Inflammatory macrophage treated with lipopolysaccharide for 4 hours (primary cell): ENCODE measurements around the gene CYTH3.
"Not testable (repeated sequence)": the region's sequence is repeated elsewhere in the genome, so short reads cannot be mapped to it uniquely, and the experiment has no call there.

Experiments
- DNase-seq: peaks from one replicate; pipeline ENCODE4 v3.0.0-alpha.2; 2020

The CYTH3 gene

DNA sequence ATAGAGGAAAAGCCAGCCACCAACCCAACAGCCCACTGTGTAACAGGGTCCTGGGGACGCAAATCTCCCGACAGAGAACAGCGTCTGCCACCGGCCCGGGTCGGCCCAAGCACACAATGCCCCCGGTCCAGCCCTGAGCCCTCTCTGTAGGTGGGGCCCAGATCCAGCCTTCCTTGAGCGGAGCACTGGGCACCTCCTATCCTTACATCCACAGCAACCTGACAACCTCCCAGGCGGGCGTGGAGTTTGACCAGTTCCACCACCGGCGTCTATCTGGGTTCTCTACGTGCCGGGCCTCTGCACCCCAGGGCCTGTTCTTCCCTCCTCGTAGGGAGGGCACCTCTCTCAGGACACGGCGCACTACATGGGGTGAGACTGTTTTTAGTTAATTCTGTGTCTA lies 109.0 kb downstream of the CYTH3 start:
- no peak for DNase-seq

DNA sequence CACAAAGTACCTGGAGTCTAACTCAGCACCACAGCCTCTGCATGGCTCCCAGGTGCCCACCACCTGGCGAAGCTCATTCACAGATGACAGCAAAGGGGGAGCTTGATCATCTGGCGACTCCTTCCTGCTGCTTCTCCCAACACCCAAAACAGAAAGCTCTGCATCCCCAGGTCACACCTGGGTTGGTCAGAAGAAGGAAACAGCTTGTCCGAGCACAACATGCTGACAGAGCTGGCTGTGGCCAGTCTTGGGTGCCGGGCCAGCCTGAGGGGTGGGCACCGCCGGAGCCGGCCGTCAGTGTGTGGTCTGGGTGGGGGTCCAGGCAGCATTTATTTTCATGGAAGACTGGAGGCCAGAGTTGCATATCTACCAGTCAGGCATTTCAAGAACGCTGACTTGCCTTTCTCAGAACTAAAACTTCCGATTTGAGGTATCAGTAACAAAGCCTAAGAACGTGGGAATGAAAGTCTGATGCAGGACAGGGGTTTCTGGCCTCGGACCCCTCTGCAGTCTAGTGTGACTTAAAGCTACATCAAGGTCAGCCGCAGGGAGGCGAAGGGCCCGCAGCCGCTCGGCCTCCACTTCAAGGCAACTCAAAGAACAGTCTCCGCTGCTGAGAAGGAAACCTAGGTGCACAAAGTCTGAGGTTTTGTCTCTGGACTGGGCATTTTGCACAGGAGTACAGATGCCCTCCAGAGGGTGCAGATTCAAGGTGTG lies 109.6 kb downstream of the CYTH3 start:
- no peak for DNase-seq

DNA sequence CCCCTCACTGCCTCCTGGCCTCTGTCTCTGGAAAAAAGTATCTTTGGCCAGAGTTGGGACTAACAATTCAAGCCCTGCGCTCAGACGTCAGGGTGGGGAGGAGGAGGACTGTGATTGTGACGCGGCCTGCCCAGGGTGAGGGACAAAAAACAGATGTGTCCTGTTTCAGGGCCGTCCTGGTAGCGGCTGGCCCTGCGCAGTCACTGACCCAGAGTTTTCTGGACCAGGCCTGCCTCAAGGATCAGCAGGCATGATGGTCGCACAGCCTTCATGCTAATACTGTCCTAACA lies 110.1 kb downstream of the CYTH3 start:
- no peak for DNase-seq

DNA sequence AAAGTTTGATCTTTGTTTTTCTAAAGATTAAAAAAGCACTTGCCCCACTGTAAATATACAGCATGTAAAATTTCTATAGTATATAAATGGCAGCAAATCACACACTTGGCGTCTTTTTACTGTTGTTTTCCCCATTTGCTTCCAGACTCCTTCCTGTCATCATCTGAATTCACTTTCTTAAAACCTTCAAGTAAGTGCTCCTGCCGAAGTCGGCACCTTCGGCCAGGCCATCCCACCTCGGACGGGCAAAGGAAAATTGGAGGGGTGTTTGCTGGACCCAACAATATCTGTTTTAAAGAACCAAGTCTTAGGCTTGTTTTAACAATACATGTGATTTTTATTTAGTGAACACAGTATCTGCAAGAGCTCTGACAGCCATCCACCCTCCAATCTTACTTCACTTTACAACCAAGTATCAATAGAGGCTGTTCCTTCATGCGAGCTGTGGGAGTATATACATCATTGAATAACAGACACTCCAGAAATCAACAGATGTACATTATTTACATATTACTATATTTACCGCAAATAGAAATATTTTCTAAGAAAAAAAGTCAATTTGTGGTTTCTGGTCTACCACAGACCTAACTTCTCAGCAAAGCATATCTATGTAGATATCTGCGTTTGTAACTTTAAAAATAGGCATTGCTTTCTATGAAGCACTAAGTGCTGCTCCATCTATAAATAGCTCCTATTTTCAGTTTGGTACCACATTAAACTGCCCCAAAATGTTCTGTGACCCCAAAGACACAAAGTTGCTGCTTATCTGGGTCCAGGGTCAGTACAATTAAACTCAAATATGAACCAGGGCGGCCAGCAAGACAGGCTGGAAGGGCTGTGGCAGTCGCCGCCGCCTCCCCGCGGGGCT lies 110.7 kb downstream of the CYTH3 start:
- DNase-seq: no peak

DNA sequence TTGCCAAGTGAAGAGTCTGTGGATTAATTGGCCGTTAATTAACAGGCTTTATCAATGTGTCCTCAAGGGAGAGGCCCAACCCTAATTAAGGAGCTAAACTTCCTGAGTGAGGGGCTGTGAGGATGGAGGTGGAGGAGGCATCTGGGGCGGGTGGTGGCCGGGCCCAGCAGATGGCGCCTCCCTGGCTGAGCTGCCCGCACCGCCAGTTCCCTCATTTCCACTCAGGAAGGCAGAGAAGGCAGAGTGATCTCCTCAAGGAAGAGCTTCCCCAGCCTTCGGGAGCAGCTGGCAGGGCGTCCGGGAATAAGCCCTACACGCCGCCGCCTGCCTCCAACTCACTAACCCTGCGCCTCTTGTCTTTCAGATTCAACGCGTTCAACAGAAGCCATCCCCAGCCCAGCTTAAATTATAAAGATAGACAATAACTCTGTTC lies 112.2 kb downstream of the CYTH3 start:
- no peak for DNase-seq

DNA sequence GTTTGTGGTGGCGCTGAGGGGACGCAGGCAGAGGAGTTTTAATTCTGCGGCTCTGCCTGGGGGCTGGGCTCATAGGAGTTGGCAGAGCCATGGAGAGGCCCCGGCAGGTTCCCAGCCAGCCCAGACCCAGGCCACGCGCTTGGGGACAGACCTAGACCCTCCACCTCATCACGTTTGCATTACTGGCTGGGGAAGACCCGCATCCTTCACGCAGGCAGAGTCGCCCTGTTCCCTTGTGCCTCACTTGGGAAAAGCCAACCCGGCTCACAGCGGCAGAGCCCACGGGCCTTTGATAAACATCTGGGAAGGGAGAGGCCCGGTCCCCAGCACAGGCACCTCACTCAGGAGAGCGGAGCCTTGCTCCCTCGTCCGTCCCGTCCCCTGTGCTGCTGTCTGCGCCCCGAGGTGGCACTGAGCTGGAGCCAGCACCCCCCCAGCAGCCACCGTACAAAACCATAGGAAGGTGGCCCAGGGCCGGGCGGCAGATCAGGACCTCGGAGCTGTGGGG lies 112.8 kb downstream of the CYTH3 start:
- DNase-seq: no peak

DNA sequence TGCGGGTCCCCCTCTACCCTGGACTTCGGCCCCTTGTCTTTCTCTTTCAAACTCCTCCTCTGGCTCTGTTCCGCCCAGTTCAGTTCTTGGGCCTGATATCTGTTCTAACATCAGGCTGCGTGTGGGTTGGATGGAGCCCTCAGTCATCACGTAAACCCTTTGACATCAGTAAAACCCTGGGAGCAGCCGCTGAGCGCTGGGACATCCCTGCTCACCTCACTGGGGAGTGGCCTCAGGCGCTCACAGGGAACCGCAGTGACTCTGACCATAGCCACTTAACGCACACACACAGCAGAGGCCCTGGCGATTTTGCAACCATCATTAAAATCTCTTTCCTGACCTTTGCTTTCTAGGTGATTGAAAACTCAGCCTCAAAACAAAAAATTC lies 113.3 kb downstream of the CYTH3 start:
- no peak for DNase-seq

DNA sequence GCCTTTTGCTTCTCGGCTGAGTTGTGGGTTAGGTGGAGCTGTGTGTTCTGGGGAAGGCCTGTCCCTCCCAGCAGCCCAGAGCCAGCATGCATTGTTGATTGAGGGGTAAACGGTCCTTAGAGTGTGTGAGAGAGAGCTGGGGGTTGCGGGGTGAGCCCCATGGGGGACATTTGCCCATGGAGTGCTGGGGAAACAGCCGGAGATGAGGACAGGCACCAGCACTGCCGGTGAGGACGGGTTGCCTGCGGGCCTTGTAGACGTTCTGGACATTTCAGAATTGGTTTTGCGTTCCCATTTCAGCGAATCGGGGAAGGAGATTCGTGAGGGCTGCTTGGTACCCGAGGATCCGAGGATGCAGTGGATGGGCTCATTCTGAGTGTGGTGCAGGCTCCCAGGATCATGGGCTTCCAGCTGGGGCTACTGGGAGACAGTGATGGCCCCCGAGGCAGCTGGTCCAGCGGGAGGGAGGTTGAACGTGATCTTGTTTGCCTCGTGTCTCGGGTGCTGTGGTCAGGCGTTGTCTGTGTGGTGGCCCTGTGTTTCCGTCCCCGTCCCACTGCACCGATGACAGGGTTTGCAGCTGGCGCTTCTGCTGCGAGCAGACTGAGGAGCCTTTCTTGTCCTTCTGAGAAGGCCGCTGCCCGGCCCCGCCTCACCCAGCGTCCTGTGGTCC lies 113.9 kb downstream of the CYTH3 start:
- no peak for DNase-seq

DNA sequence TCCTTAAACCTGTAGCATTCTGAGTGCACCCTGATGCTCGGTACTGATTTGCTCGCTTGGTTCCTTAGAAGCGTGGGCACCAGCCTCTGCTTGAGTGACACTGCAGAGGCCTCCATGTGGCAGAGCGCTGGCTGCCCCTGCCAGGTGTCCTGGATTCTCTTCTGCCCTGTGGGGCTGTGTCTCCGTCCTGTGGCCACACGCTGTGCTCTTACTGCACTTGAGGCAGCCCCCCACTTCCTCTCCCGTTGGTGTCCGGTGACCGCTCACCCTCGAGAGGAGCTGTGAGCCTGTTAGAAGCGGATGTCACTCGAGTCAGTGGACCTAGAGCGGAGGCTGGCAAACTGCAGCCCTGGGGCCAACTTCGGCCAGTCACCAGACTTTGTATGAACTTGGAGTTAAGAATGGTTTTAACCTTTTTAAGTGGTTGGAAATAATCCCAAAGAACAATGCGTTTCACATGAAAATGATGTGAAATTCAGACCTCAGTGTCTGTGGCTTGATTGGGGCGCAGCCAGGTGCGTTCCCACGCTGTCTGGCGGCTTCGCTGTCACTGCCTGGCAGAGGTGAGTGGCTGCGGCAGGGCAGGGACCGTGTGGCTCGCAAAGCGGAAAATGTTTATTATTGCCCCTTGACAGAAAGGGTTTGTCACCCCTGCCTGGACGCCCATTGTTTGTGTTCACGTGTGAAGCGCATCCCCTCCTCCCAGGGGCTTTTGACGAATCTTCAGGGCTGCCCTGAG lies 114.6 kb downstream of the CYTH3 start:
- no peak for DNase-seq

DNA sequence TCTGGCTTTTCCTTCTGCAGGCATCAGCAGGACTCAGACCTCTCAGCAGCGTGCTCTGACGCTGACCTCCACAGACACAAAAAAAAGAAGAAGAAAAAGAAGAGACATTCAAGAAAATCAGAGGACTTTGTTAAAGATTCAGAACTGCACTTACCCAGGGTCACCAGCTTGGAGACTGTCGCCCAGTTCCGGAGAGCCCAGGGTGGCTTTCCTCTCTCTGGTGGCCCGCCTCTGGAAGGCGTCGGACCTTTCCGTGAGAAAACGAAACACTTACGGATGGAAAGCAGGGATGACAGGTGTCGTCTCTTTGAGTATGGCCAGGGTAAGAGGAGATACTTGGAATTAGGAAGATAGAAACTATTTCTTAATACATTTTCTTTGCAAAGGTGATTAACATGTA lies 115.7 kb downstream of the CYTH3 start:
- DNase-seq: no peak

DNA sequence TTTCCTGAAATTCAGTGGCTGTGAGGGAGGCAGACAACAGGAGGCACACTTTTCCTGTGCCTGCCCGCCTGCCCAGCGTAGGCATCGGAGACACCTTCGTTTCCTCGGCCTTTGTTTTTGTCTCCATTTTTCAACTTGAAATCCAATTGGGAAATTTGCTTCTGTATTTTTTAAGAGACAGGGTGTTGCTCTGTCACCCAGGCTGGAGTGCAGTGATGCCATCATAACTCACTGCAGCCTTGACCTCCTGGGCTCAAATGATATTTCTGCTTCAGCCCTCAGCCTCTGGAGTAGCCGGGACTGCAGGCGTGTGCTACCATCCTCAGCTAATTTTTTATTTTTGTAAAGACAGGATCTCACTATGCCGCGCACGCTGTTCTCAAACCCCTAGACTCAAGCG lies 116.8 kb downstream of the CYTH3 start:
- DNase-seq: no peak

DNA sequence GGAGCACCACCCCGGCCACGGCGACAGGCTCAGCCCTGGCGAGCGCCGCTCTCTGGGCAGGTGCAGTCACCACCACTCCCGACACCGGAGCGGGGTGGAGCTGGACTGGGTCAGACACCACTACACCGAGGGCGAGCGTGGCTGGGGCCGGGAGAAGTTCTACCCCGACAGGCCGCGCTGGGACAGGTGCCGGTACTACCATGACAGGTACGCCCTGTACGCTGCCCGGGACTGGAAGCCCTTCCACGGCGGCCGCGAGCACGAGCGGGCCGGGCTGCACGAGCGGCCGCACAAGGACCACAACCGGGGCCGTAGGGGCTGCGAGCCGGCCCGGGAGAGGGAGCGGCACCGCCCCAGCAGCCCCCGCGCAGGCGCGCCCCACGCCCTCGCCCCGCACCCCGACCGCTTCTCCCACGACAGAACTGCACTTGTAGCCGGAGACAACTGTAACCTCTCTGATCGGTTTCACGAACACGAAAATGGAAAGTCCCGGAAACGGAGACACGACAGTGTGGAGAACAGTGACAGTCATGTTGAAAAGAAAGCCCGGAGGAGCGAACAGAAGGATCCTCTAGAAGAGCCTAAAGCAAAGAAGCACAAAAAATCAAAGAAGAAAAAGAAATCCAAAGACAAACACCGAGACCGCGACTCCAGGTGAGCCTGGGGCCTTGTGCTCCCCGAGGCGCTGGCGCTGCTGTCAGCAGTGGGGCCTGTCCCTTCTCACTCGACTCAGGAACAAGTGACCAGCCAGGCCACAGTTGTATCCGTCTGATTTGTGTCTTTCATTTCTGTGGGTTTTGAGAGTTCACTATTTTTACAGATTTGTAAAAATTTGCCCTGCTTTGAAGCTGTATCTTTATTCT lies 117.7 kb downstream of the CYTH3 start:
- no peak for DNase-seq

DNA sequence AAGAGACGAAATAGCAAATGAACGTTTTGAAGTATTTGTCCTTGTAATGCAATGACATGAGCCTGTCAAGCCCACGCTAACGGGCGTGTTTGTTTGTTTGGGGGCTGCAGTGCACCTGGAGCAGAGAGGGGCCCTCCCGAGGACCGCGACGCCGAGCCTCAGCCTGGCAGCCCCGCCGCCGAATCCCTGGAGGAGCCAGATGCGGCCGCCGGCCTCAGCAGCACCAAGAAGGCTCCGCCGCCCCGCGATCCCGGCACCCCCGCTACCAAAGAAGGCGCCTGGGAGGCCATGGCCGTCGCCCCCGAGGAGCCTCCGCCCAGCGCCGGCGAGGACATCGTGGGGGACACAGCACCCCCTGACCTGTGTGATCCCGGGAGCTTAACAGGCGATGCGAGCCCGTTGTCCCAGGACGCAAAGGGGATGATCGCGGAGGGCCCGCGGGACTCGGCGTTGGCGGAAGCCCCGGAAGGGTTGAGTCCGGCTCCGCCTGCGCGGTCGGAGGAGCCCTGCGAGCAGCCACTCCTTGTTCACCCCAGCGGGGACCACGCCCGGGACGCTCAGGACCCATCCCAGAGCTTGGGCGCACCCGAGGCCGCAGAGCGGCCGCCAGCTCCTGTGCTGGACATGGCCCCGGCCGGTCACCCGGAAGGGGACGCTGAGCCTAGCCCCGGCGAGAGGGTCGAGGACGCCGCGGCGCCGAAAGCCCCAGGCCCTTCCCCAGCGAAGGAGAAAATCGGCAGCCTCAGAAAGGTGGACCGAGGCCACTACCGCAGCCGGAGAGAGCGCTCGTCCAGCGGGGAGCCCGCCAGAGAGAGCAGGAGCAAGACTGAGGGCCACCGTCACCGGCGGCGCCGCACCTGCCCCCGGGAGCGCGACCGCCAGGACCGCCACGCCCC lies 118.5 kb downstream of the CYTH3 start:
- DNase-seq: no peak

DNA sequence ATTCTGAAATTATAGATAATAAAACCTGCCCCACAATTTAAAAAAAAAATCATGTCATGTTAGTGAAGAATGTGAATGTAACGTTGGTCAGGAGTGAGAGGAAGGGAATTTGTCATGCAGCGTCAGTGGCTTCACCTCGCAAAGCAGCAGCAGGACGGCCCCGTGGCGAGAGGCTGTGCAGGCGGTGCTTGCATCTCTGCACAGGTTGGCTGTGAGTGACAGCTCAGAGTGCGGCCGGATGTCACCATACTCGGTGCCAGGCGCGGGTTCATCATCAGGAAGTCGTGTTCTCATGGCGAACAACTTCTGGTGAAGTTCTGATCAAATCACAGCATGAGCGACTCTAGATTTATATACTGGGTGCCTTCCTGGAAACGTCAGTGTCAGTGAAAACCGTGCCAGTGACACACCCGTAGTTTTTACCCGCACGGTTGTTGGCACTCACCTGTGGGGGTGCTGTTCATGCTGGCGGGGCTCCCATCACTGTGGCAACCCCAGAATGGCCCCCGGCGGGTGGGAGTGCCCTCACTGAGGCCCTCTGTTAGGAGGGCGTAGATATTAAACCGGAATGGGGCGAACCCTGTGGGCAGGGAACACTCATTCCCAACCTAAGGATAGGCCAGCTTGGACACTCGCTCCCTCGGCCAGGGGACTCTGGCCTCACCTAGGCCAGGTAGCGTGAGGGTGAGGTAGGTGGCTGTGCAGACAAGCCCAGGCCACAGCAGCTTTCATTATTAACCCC lies 120.3 kb downstream of the CYTH3 start:
- DNase-seq: no peak

DNA sequence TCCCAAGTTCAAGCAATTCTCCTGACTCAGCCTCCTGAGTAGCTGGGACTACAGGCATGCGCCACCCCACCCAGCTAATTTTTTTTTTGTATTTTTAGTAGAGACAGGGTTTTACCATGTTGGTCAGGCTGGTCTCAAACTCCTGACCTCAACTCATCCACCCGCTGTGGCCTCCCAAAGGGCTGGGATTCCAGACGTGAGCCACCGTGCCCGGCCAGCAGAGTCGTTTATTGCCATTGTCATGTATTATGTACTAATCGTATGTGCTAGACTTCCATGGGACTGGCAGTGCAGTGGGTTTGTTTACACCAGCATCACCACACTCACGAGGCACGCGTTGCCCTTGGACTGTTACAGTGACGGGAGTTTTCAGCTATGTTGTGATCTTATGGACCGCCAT lies 120.9 kb downstream of the CYTH3 start:
- not testable (repeated sequence) for DNase-seq

DNA sequence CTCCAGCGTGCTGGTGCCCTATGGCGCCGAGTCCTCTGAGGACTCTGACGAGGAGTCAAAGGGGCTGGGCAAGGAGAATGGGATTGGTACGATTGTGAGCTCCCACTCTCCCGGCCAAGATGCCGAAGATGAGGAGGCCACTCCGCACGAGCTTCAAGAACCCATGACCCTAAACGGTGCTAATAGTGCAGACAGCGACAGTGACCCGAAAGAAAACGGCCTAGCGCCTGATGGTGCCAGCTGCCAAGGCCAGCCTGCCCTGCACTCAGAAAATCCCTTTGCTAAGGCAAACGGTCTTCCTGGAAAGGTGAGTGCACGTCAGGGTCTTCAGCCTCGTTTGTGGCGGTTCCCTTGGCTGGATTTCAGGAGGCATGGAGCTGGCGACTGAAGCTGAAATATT lies 122.4 kb downstream of the CYTH3 start:
- DNase-seq: no peak

DNA sequence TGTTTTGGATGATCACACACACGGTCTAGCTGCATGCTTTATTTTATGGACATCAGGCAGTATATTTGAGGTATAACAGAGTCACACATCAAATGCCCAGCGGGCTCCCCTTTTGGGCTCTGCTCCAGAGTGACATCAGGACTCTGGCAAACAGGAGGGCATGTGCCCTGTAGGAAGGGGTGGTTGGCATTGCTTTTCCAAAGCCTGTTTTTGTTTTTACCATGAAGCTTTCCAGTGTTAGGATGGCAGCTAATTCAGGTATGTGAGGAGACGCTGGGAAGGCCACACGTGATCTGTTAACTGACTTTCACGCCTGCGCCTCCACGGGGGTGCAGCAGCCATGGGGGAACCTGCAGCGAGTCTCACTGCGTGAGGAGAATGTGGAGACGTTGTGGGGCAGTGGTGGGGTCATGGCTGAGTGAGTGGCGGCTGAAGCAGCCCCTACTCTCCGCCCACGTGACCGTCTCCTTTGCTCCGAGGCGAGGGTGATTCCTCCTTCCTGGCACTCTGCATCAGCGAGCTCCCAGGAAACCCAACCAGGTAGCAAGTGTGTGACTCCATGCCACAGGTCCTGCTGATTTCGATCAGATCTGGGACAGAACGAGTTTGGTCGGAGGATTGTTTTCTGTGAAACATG lies 123.6 kb downstream of the CYTH3 start:
- no peak for DNase-seq

DNA sequence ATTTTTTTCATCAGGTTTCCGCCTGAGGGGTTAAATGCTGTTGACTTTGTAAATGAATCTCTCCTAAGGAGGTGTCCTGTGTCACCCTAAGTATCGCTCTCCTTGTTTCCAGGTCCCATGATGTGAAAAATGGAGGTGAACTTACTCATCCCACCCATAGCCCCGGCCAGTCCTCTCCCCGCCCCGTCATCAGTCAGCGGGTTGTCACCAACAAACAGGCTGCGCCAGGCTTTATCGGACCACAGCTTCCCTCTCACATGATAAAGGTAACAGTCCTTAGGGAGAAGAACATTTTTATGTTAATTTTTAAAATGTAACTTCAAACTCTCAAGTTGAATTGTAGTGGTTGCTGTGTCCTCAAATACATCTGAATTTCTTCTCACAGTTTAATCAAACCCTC lies 124.8 kb downstream of the CYTH3 start:
- no peak for DNase-seq

DNA sequence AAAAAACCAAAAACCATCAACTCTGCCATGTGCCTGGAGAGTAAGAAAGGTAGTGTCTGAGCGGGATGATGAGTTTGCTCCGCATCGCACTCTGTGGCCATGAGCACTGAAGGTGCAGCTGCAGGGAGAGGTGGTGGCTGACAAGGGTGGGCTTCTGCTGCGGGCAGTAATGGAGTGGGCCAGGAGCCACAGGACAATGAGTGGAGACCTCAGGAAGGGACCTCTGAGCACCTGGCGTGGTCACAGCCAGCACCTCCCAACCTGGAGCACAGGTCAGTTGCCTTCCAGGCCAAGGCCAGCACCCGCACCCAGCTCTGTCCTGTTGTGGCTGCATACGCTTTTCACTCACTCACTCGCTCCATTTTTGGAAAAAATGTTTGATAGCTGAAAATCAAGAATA lies 125.8 kb downstream of the CYTH3 start:
- no peak for DNase-seq

DNA sequence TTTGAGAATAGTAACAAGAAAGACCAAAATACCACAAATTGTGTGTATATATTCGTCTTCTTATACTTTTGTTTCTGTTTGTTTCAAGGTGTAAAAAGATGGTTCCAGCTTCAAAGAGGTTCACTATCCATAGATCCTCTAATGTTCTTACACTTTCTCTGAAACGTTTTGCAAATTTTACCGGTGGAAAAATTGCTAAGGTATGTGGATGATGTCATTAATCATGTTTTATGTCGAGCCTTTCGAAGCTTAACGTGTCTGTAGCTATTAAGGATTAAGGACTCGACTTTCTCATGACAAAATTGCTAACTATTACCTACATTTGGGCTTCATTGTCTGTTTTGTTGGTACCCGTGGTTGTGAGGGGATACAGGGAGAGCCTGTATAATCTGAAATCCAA lies 128.4 kb downstream of the CYTH3 start:
- DNase-seq: no peak
